GM19035 (cell line): ENCODE data around the gene UMPS.
A peak's percentile ranks its signal among the peaks of the same experiment; 100 is the strongest.

Experiments
- ATAC-seq: cut with Tn5 transposase; IDR thresholded peaks from one replicate; pipeline ENCODE4 v1.9.1; 2021; ENCODE audit not compliant: unreplicated experiment

UMPS gene

GRCh38 chr3:124730129-124730940, at the start of gene UMPS:
TSS of gene UMPS (plus strand) at chr3:124730452. CDS start at chr3:124730472, 20 bp downstream.
- ATAC-seq: peak; percentile 98

DNA sequence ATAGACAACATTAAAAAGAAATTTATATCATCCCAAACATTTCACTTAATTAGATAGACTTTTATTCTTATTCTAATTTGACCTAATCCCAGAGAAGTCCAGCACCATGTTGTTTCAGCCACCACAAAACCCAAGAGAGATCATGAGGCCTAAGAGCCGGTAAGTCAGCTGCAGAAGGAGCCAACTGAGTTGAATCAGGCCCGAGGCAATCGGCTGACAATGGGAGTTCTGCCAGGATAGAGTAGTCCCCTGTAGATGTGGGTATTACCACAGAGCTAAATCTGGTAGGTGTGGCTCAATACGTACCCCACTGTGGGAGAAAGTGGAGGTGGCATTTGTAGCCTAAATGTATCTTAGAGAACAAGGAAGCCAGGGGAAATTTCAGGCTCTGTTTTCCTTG, 49.7 kb upstream of the UMPS start:
- ATAC-seq: no peak

- no peak for ATAC-seq
Observed at GRCh38 chr3:124682263-124682662, 48.0 kb upstream of the UMPS start.

DNA sequence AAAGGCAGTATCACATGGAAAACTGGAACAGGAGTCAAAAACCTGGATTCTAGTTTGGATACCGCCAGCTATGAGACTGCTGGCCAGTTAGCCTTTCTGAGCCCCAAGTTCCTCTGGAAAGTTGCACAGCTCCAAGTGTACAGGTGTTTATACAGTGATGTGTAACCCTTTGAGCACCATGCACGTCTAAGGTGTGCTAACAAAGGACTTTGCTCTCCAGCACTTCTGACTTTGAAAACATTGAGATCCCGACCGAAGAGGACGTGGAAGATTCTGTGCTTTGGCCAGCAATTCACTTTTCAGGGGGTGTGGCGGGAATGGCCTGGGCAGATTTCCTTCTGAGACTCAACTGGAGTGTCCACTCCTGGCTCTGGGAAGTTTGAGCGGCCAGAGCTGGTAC, 45.8 kb upstream of the UMPS start:
- ATAC-seq: no peak

DNA sequence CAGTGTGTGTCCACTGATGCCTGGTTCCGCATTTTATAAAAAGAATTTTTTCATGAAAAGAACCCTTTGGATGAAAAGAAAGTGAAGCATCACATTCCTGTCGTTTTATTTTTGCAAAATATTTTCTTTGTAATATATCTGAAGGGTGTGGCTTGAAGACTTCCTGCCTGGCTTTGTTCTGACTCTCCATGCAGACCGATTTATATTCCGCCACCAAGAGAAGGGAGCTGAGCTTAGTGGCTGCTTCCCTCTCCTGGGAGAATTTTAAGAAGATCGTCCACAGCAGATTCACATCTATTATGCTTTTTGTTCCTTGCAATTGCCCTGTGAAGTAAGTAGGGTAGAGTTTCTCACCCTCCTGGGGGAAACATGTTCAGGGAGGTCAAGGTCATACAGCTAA, 45.2 kb upstream of the UMPS start:
- ATAC-seq: no peak

- no peak for ATAC-seq
Observed at GRCh38 chr3:124685481-124685880, 44.8 kb upstream of the UMPS start.

GRCh38 chr3:124686028-124686670, 44.1 kb upstream of the UMPS start:
- no peak for ATAC-seq

- peak; percentile 70 for ATAC-seq
Observed at GRCh38 chr3:124688581-124689454, 41.4 kb upstream of the UMPS start.

DNA sequence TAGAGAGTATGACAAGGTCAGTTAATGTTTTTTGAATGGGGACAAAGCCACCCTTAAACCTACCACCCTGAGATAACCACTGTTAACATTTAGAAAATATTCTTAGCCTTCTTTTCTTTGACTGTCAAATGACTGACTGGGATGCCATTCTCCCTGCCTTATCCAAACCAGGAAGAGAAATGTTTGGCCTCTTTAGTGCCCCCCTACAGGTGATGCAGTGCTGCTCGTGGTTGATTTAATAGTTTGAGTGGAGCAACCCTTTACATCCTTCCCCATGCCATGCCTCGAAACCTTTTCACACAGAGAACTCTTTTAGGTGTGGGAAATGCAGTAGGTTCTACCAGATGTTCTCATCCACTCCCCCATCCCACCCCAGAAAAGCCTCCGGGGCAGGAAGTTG, 38.7 kb upstream of the UMPS start:
- no peak for ATAC-seq

DNA sequence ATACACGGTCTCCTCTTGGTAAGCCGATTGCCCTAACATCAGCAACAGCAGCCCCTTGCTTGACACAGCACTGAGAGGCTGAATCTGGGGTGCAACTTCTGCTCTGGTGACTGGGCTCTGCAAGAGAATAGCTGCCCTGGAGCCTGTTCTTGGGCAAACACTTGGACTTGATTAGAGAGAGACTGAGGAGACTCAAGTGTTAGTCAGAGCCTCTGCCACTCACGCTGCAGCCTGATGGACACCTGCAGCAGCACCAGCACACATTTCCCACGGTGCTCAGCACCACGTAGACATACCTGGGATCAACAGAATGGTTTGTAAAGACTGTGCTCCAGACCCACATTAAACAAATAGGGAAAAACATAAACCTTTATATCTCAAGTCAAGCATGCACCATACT, 35.8 kb upstream of the UMPS start:
- ATAC-seq: no peak

DNA sequence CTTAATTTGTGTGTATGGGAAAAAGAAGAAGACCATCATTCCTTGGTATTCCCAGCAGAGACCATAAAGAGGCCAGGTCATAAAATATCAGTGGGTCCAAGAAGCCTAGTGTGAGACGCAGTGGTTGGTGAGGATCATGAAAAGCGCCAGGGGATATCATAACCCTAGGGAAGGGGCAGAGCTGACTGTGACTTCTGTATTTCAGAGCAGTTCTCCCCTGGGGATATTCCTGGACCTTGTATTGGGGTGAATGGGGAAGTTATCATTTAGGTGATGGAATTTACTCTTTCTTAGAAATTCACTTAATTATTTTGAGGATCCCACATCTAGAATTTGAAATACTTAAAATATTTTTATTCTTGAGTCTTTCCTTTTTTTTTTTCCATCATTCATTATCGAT, 34.9 kb upstream of the UMPS start:
- no peak for ATAC-seq

DNA sequence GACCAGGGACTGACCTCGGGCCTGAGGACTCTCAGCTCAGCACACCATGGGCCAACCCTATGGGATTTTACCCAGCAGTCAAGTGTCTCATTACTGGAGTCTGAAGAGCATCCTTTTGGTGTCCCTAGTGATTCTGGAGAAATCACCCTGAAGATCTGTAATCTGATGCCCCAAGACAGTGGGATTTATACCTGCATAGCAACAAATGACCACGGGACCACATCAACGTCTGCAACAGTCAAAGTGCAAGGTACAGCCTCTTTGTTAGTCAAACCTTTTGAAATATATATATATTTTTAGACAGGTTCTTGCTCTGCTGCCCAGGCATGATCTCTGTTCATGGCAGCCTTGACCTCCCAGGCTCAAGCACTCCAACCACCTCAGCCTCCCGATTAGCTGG, 34.2 kb upstream of the UMPS start:
- ATAC-seq: no peak

- no peak for ATAC-seq
Observed at GRCh38 chr3:124697302-124697701, 33.0 kb upstream of the UMPS start.

- no peak for ATAC-seq
Observed at GRCh38 chr3:124698030-124698770, 32.1 kb upstream of the UMPS start.

GRCh38 chr3:124699051-124699450, 31.2 kb upstream of the UMPS start:
- no peak for ATAC-seq

DNA sequence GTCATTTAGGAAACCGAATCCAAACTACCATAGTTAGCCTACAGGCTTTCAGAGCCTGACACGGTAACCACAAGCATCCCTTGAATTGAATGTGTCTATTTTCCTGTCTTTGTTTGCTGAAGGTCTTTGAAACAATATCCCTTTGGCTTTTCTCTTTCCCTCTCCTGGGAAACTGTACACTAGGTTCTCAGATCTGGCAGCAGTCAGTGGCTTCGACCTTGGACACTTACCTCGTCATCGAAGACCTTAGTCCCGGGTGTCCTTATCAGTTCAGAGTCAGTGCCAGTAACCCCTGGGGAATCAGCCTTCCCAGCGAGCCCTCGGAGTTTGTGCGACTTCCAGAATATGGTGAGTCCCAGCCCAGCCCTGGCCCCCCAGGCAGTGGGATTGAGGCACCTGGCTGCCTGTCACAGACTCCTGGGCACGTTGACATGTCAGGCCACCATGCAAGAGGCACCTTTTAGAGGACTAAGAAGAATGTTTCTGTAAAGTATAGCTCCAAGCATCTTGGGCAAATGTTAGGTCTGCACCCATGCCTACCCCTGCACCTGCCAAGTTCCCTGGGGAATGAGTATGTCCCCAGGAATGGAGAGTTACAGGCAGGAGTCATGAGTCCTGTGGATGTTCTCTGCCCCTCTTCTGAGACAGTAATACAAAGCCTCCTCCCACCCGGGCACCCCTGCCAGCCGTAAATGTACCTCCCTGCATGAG, 30.4 kb upstream of the UMPS start:
- ATAC-seq: no peak

GRCh38 chr3:124700880-124701684, 29.2 kb upstream of the UMPS start:
- no peak for ATAC-seq

DNA sequence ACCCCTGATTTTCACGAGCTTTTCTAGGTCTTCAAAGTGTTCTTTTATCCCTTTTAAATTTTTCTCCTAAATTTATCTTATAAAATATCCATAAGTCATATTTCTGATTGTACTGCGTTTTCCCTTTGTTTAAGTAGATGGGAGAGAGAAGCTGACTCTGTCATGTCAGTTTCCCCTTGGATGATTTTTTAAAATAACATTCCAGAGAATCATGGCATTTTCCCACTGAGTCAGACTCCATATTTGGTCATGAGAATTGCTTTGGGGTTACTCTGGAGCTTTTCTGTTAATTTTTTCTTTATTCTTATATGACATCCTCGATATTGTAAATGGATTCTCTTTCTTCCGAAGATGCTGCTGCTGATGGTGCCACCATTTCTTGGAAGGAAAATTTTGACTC, 28.6 kb upstream of the UMPS start:
- no peak for ATAC-seq

DNA sequence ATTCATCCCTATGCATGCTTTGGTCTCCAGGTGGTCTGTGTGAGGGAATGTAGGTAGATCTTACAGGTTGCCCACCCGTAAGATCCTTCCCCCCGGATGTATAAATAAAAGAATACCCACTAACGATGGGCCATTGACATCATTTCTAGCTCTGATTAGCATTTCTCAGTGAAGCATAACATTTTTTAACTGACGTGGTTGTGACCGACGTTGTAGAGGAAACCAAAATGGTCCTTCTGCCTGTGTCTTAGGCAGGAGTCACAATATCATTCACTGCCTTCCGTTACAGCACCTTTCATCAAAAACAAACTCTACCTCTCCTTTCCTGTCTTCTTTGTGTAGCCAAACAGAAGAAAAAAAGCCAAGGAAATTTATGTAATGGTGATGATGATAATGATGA, 27.3 kb upstream of the UMPS start:
- no peak for ATAC-seq

DNA sequence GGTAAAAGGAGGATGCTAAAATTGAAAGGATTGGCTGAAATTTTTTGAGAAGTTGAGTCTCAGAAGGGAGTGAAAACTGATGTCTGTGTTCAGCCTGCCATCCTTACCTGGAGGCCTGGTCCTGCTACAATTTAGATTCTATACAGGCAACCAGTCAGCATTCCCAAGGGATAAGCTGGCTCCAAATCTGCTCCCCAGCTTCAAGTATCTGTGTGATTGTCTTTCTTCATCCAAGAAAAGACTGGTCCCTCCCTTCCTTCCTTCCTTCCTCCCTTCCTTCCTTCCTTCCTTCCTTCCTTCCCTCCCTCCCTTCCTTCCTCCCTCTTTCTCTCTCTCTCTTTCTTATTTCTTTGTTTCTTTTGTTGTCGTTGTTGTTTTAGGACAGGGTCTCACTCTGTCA, 24.7 kb upstream of the UMPS start:
- ATAC-seq: no peak
